Stimulated activated CD4-positive, alpha-beta T cell treated with anti-CD3 and anti-CD28 coated beads, Interleukin-15, amount 100 ng/mL, for 1 hour (primary cell): ENCODE data around the gene USP4.
A peak's percentile ranks its signal among the peaks of the same experiment; 100 is the strongest.

Experiments
- DNase-seq, 2 donors: peaks; one replicate each; pipeline ENCODE4 v3.0.0-alpha.2; 2020; ENCODE audit warnings: low read depth in 1 of 2, low spot score in 1 of 2

The USP4 gene

DNA sequence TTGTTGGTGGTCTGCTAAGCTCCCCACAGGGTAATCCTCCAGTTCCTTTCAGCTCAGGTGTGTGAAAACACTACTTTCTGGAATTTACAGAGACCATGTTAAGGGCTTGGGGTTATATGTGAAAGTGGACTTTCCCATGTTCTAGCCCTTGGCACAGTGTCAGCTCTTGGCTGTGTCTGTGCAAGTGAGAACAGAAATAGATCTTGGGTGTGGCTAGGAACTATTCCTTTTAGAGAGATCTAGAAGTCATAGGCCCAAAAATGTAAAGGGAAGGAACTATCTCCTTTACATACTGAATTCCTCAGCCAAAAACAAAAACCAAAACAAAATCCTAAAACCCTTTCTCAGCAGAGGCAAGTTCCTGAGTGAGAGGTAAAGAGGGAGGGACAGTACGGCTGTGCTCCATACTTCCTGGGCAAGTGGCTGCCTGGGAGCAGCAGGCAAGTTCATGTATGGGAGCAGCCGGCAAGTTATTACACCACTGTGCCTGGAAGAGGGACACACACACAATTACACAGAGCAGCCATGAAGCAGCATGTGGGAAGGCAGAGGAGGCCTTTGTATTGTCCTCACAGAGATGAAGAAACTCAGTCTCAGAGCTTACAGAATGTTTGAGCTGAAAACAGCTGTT is 43.0 kb downstream of the USP4 start:
- DNase-seq: no peak

DNA sequence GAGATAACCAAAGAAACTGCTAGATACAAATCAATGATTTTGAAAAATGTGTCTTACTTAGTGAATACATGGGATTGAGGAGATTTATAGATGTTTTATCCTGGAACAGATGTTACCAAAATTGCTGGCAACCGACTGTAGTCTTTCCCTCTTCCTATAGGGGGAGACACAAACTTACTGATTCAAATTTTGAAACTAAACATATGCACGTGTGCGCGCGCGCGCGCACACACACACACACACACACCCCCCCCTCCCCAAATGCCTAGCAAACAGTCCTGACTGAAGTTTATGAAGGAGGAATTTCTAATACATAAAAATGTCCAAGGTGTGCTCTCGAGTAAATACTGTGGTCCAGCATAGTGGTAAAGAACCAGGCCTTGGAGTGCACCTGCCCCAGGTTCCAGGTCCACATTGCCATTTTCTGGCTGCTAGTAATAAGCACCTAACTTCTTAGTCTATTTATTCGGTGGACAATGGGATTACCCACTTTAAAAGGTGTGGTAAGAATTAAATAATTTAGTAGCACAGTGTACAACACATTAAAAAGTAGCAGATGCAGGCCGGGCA is 44.3 kb downstream of the USP4 start:
- DNase-seq: no peak

- DNase-seq: no peak
Observed at GRCh38 chr3:49294343-49294742, 45.5 kb downstream of the USP4 start.

DNA sequence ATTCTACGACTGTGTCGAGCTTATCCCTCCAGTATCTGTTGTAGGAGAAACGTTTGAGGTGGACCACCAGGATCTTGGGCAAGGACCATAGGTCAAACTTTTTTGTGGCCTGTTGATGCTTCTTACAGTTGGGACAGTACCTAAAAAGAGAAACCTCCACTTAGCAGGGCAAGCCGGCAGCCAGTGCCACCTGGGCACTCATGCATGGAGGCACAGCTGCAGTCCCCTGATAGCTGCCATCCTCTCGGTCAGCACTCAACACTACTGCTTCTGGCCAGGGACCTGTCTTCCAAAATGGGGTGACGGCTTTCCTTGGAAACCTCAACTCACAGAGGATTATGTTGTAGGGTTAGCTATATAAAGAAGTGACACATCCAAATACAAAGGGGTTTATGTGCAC is 55.9 kb downstream of the USP4 start:
- no peak for DNase-seq

DNA sequence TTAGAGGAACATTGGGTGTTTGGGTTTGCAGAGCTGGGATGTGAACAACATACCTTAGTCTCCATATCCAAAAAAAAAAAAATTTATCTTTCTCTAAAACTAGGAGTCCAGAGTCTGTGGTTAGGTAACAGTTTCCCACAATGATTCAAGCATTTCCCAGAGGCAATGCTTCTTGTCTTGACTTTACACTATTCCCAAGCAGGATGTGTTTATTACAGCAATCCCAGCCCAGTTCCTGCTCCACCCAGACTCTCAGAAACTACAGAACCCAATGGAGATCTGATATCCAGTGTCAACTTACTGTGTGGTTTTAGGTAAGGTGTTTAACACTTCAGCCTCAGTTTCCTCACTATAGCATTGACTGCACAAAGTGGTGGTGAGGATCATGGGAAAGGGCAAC is 60.5 kb downstream of the USP4 start:
- DNase-seq: no peak

- DNase-seq: no peak
Observed at GRCh38 chr3:49278548-49278947, 61.3 kb downstream of the USP4 start.

- no peak for DNase-seq
Observed at GRCh38 chr3:49277383-49277775, 62.5 kb downstream of the USP4 start.

- DNase-seq: peak; percentile 43 to 60
Observed at GRCh38 chr3:49276475-49277382, 63.1 kb downstream of the USP4 start, which contains the start of gene C3orf62. TSS of gene C3orf62 (minus strand) at chr3:49277232. CDS start at chr3:49276872, 360 bp downstream.

GRCh38 chr3:49273825-49274532 is 65.9 kb downstream of the USP4 start:
- DNase-seq: no peak

DNA sequence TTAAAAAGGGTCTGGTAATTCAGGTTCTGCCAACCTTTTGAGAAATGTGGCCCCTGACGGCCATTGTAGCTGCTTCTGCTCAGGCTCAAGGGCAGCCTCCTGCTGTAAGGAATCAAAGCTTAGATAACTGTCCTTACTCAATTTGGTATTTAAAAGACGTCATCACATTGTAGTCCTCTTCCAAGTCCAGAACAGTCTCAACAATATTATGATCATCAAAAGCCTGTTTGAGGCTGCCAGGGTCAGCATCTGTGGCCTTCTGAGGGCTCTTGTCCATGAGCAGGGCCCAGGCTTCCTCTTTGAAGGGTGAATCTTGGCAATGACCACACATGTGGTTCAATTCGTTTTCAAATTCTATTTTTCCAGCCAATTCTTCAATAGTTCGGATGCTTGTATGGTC is 68.8 kb downstream of the USP4 start:
- no peak for DNase-seq

GRCh38 chr3:49270156-49270500 is 69.7 kb downstream of the USP4 start:
- DNase-seq: no peak

- DNase-seq: no peak
Observed at GRCh38 chr3:49269443-49270155, 70.3 kb downstream of the USP4 start.

- DNase-seq: no peak
Observed at GRCh38 chr3:49266410-49267095, 73.3 kb downstream of the USP4 start.

DNA sequence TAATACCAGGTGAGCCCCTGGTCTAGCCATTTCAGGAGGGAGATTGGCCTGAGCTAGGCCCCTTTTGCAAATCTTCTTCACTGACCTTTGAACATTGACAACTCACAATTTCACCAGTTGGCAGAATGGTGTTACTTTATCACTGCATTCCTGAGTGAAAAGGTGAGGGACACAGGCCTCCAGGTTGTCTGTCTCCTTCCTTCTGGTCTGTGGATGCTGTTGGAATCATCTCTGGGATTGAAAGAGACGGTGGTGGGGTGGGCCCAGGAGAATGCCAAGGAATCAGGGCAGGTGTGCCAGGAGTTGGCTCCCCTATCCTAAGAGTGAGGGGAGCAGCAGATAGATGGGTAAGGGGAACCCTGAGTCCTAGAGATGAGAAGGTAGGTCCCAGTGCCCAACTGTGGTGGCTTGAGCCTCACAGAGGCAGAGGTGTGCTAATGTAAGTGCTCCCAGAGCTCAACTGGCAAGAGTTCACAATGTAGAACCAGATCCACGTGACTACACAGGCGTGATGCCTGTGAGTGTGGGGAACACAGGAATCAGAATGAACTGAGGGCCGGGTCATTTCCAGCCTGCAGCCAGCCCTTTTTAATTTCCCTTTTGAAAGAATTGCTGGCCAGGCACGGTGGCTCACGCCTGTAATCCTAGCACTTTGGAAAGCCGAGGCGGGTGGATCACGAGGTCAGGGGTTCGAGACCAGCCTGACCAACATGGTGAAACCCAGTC is 74.0 kb downstream of the USP4 start:
- no peak for DNase-seq

DNA sequence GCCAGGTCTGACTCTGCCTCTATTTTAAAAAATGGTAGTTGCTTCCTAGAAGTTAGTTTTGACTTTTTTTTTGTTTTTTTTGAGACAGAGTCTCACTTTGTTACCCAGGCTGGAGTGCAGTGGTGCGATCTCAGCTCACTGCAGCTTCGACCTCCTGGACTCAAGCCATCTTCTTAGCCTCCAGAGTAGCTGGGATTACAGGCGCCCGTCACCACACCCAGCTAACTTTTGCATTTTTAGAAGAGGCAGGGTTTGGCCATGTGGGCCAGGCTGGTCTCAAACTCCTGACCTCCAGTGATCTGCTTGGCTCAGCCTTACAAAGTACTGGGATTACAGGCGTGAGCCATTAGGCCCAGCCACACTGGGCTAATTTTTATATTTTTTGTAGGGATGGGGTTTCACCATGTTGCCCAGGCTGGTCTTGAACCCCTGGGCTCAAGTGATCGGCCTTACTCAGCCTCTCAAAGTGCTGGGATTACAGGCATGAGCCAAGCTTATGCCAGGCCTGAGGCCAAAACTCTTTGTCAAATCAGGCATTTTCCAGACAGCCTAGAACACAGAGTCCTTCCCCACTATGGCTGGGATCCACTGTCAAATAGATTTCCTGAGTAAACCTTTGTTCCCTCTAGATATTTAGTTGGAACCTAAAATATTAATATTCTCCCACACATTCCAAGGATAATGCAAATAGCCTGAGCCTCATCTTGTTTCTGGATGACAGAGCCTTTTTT is 76.5 kb downstream of the USP4 start:
- DNase-seq: no peak

GRCh38 chr3:49260806-49261324 is 79.0 kb downstream of the USP4 start:
- no peak for DNase-seq

DNA sequence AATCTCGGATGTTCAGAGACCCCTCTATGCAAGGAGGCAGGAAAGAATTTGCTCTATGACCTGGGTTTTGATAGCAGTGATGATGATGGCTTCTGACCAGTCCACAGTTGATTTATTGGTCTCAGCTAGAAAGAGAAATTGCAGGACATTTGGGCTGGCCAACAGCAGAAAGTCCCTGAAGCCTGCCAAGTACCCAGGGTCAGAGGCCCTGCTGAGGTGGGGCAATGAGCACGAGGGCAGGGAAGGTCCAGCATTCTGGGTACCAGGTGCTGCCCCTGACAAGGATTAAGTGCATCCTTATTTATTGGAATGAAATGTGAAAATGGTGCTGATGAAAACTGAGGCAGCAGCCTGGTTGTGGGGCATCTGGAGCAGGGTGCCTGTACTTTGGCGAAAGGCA is 82.7 kb downstream of the USP4 start:
- no peak for DNase-seq

DNA sequence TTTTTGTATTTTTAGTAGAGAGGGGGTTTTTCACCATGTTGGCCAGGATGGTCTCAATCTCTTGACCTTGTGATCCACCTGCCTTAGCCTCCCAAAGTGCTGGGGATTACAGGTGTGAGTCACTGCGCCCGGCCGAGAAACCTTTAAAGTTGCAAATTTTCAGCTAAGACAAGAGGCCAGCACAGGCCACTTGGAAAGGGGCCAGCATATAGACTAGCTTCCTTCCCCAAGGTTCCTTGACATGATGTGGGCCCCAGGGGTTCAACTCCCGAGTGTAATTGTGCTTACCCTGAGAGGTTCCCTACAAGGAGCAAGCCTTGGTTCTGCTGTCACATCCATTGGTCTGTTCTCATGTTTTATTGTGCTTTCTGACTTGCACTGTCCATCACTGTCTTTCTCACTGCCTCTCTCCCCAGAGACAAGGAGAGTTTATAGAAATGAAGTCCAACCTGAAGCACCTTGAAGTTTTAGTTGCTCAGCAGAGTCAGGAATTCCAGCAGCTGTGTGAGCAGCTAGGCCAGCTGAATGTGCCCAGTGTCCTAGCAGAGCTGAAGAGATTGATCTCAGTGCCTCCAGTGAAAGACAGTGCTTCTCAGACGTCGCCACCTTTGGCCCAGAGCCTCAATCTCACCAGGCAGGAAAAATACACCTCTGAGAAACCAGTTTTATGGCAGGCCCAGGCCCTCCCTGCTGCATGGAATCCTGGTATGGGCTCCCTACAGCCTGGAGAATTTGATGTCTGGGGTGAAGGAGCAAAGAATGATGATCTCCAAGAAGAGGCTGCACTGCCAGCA is 83.9 kb downstream of the USP4 start:
- DNase-seq: no peak
